Heart right ventricle (tissue), 16 donors: Measurements from ENCODE around the gene SRP72. TPM values are rescaled to one million over a fixed set of nuclear protein-coding genes. Genes with fewer than 3 reads are reported as not detected.

Experiments used
- ATAC-seq, 8 donors: fragments of 200-7000 bp; cut with Tn5 transposase; one replicate each; pipeline ENCODE4 v1.9.1; 2020; ENCODE audit warnings: mild to moderate bottlenecking in 8 of 8, moderate library complexity in 8 of 8, moderate number of reproducible peaks in 1 of 8
- DNase-seq, 2 donors: peaks; one replicate each; pipeline ENCODE4 v3.0.0-alpha.2; 2020
- H3K27ac ChIP-seq, 10 donors: fragments of 200-600 bp; sonication (generic) in 2 of 10; one replicate each; pipeline versions ENCODE4 v1.5.0 to v1.8.0; 2020 to 2022; ENCODE audit warnings: mild to moderate bottlenecking in 3 of 10
- H3K27me3 ChIP-seq, 7 donors: fragments of 200-600 bp; one replicate each; pipeline ENCODE4 v1.8.0; 2021 to 2022; ENCODE audit warnings: mild to moderate bottlenecking in 2 of 7
- H3K36me3 ChIP-seq, 9 donors: fragments of 200-600 bp; sonication (generic) in 1 of 9; one replicate each; pipeline versions ENCODE4 v1.5.0 to v1.8.0; 2020 to 2022; ENCODE audit warnings: mild to moderate bottlenecking in 2 of 9
- H3K4me1 ChIP-seq, 9 donors: fragments of 200-600 bp; sonication (generic) in 1 of 9; one replicate each; pipeline versions ENCODE4 v1.5.0 to v1.8.0; 2020 to 2022; ENCODE audit warnings: mild to moderate bottlenecking in 4 of 9
- H3K4me3 ChIP-seq, 10 donors: fragments of 200-600 bp; sonication (generic) in 2 of 10; one replicate each; pipeline versions ENCODE4 v1.5.0 to v1.8.0; 2020 to 2022; ENCODE audit warnings: mild to moderate bottlenecking in 7 of 10, moderate library complexity in 2 of 10
- H3K9me3 ChIP-seq, 11 donors: fragments of 200-600 bp in 10 of 11; sonication (generic) in 2 of 11; one replicate each; pipeline versions ENCODE4 v1.5.0 to v1.8.0; 2013 to 2022; ENCODE audit warnings: mild to moderate bottlenecking in 2 of 11, control low read depth in 1 of 11, moderate library complexity in 1 of 11
- WGBS, 2 donors: extraction: QIAGEN DNeasy Blood & Tissue Kit; methylation state at CpG; one replicate each; pipeline ENCODE4 v1.1.7; 2013; ENCODE audit warnings: inconsistent platforms in 1 of 2; 5-methylcytosine and 5-hydroxymethylcytosine counted together
- intact Hi-C, 10 donors: fragments of 100-400 bp; cut with DNase I; formaldehyde crosslinking; loops; one replicate each; pipeline versions ENCODE4 v1.11.1 to v1.14.2; 2022
- polyA plus RNA-seq, 2 donors: library from polyadenylated mRNA; stranded (reverse); fragments of 200-250 nt; gene quantifications; one replicate each; pipeline ENCODE4 v1.2.3, GENCODE V29; 2013
- total RNA-seq, 10 donors: library from RNA; stranded (reverse); fragmentation: NEBNext Ultra II Directional in 3 of 10; extraction: Animal tissue kit (Norgen Biotek cat#: 25700) in 3 of 10; gene quantifications; one replicate each; pipeline versions ENCODE4 v1.2.1 to v1.2.4, GENCODE V29; 2021 to 2023
- TF ChIP-seq, protein P1 (sequence below), 9 donors: fragments of 200-600 bp; sonication (generic) in 2 of 9; IDR thresholded peaks; one replicate each; pipeline versions ENCODE4 v1.5.0 to v1.8.0; 2021 to 2022; ENCODE audit warnings: antibody characterized with exemption in 9 of 9, mild to moderate bottlenecking in 5 of 9, moderate library complexity in 1 of 9
- donor health status: Arrhythmogenic right ventricular cardiomyopathy.
- donor health status: ischemic (EF 13 %, LVEDD 7.1; RV severe dilation, severe dysfunction).
- donor health status: healthy with polysubstance abuse.
- donor health status: DM: no; HTN: yes; CAD: no.
- donor health status: DM: no; HTN: no; CAD: no.
- donor health status: ischemic (EF 25% LVEDD 6.9; RV normal size, moderate dysfunction).
- donor health status: ischemic (EF 25% LVEDD 5.7; RV mildly dilated, moderate dysfunction).
- donor health status: healthy.
- donor health status: DM: yes; HTN: yes; CAD: no.
- donor health status: Ischemic cardiomyopathy.
- donor health status: ischemic (EF 35%, LVEDD 5.7; RV mildly dilated, moderate dysfunction).
- donor health status: nonischemic (EF 11% LVEDD 7.7; RV severe dilation, severe dysfunction).
- donor health status: DM: yes; HTN: yes; CAD: no.
- donor health status: PGD.
- donor health status: ischemic (EF 29% LVEDD 5.4; RV normal size, mild dysfunction).
- donor health status: nonischemic (EF 23%, LVEDD 6.1; RV moderate dilation, normal function).

SRP72 gene
- total and polyA plus RNA-seq, 12 donors = 22.8 to 54.5 (median 40.6) TPM

DNA sequence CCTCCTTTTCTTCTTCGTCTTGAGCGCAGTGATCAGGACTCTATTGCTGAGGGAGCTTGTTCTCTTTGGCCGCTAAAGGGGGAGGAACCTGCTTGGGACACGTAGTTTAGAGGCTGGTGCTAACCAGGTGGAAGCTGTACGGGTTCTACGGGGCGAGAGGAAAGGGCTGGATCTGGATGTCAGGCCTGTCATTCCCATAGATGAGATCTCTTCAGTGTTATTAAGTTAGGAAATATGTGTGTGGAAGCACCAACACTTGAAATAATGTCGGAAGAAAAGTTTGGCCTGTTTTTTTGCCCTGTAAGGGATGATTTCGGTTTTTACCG lies 643 bp downstream of the SRP72 start:
- Histone ChIP-seq H3K4me1 (peaks cover 5 to 47% (median 38%) of the 10 kb centered on the region in 9 donors), H3K4me3 (peak overlapping the region; percentile 83 to 99 (median 91)), H3K36me3 (peaks cover 0 to 50% (median 26%) of the 10 kb centered on the region in 9 donors), H3K9me3 (no peaks in the 10 kb centered on the region), H3K27ac (peak overlapping the region in 9 of 10 donors; percentile 80 to 93 (median 88)), H3K27me3 (no peaks in the 10 kb centered on the region)
- DNase-seq = no peak
- intact Hi-C loops = loop anchor here in 1 of 10 donors (10.0 kb wide), 1 partner anchor 507 kb away; the partner anchor contains the start of genes NOA1 and POLR2B
- peak; percentile 28 to 74 (median 59) for ATAC-seq
- TF ChIP-seq, protein P1, sequence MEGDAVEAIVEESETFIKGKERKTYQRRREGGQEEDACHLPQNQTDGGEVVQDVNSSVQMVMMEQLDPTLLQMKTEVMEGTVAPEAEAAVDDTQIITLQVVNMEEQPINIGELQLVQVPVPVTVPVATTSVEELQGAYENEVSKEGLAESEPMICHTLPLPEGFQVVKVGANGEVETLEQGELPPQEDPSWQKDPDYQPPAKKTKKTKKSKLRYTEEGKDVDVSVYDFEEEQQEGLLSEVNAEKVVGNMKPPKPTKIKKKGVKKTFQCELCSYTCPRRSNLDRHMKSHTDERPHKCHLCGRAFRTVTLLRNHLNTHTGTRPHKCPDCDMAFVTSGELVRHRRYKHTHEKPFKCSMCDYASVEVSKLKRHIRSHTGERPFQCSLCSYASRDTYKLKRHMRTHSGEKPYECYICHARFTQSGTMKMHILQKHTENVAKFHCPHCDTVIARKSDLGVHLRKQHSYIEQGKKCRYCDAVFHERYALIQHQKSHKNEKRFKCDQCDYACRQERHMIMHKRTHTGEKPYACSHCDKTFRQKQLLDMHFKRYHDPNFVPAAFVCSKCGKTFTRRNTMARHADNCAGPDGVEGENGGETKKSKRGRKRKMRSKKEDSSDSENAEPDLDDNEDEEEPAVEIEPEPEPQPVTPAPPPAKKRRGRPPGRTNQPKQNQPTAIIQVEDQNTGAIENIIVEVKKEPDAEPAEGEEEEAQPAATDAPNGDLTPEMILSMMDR (IDR thresholded peaks at IDR 0.05) = no peak
- 1 to 3% methylated on average over 10 of the region's 10 CpGs for WGBS, 2 donors

DNA sequence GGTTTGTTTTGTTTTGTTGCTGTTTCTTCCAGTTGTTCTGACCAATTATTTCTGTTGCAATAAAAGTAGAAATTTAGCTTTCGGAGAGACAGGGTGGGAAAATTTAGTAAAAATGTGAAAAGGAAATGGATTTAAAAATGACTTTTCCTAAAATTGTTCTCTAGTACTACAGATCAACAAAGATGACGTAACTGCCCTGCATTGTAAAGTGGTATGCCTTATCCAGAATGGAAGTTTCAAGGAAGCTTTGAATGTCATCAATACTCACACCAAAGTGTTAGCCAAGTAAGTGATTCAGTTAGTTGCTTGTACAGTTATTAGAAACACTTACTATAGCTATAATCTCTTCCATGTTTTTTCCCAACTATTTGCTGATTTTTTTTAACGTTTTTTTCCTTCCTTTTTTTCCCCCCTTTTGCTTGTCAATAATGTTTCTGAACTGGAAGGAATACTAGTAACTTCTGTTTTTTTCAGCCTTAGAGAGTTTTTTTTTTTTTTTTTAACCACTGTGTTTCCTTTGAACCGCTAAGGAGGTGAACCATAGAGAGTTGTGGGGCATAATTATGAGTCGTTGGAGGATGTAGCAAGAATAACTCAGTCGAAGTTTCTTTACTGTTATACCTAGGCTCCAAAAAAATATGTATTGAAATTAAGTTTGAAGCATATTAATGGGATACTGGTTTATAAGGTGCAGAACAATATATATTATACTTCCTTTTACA lies 2.2 kb downstream of the SRP72 start:
- Histone ChIP-seq H3K27me3 (no peaks in the 10 kb centered on the region), H3K4me3 (no peak overlapping the region), H3K4me1 (peaks cover 5 to 41% (median 35%) of the 10 kb centered on the region in 9 donors), H3K27ac (no peak overlapping the region), H3K36me3 (peaks cover 0 to 52% (median 35%) of the 10 kb centered on the region in 9 donors), H3K9me3 (no peaks in the 10 kb centered on the region)
- TF ChIP-seq, protein P1 (IDR thresholded peaks at IDR 0.05) = no peak
- intact Hi-C loops = loop anchor here in 2 of 10 donors (5.0 to 10.0 kb wide), 2 partner anchors 32 to 505 kb away; partner anchors contain the start of genes NOA1 (in 1 of the 2), PAICS (in 1 of the 2), POLR2B (in 1 of the 2) and PPAT (in 1 of the 2)
- DNase-seq = no peak
- ATAC-seq = no peak
- 70 to 76% methylated on average over 6 of the region's 6 CpGs for WGBS, 2 donors

DNA sequence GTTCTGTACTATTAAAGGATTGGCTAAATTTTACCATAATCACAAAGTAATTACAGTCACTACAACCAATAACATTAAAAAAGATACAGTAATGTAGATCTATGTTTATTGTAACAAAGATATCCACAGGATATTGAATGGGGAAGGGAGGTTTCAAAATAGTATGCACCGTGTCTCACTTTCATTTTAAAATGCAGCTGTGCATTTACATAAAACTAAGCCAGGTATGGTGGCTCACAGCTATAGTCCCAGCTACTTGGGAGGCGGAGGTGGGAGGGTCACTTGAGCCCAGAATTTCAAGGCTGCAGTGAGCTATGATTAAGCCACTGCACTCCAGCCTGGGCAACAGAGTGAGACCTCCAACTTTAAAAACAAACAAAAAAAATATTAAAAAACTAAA lies 8.5 kb downstream of the SRP72 start:
- peaks cover 0 to 100% (median 82%) of the 10 kb centered on the region in 9 donors for H3K36me3 ChIP-seq
- DNase-seq = no peak

DNA sequence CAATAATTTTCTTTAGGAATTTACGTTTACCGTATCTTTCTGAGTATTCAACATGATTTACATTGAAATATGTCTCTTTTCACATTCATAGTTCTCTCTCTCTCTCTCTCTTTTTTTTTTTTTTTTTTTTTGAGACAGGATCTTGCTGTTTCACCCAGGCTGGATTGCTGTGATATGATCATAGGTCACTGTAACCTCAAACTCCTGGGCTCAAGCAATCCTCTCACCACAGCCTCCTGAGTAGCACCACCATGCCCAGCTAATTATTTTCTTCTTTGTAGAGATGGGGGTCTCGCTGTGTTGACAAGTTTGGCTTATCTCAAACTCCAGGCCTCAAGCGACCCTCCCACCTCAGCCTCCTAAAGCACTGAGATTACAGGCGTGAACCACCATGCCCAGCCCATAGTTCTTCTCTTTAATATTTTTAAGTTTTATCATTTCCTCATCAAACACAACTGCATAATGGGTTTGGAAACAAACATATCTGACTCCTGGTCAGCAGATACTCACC lies 9.8 kb downstream of the SRP72 start:
- Histone ChIP-seq H3K27ac (no peak overlapping the region), H3K9me3 (no peaks in the 10 kb centered on the region), H3K36me3 (peaks cover 0 to 100% (median 83%) of the 10 kb centered on the region in 9 donors), H3K4me3 (no peak overlapping the region), H3K4me1 (no peaks in the 10 kb centered on the region), H3K27me3 (no peaks in the 10 kb centered on the region)
- DNase-seq (no peak), ATAC-seq (no peak)
- WGBS, 2 donors = 94% methylated on average over 5 of the region's 5 CpGs
- intact Hi-C loops = no loop called here
- TF ChIP-seq, protein P1 (IDR thresholded peaks at IDR 0.05) = no peak

More for the DNA sequence above, 8.5 kb downstream of the SRP72 start:
- Histone ChIP-seq H3K27me3 (no peaks in the 10 kb centered on the region), H3K4me3 (no peak overlapping the region), H3K4me1 (no peaks in the 10 kb centered on the region), H3K9me3 (no peaks in the 10 kb centered on the region), H3K27ac (no peak overlapping the region)
- no peak for ATAC-seq
- intact Hi-C loops = no loop called here
- 83 to 93% methylated on average over 2 of the region's 2 CpGs for WGBS, 2 donors
- TF ChIP-seq, protein P1 (IDR thresholded peaks at IDR 0.05) = no peak
